Measurements from ENCODE around the gene HOMEZ.

Gene HOMEZ

DNA sequence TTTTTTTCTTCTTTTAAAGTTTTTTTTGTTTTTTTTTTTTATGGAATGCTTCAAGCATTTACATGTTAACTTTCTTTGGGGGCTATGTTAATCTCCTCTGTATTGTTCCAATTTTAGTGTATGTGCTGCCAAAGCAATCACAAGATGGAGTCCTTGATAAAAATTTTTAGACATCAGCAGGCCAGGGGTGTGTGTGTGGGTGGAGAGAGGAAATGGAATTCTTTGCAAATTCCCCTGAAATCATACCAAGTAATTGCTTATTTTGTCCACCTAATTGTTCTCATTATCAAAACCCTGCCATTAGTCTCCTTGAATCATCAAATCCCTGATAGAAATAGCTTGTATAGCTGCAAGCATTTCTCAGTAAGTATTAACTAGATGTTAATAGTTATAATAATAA lies 26.5 kb downstream of the HOMEZ start:
- in situ Hi-C loops (cut with HindIII; ENCODE audit: low pct_ligation_motif_present, low sequenced_read_pairs): no loop called here
- Histone ChIP-seq H3K27me3 (replicated peaks) (peaks cover 4% of the 10 kb centered on the region), H3K4me3 (ENCODE audit: low read depth, low read length) (no peak overlapping the region), H3K27ac (no peak overlapping the region), H3K36me3 (replicated peaks) (no peaks in the 10 kb centered on the region)
- TF ChIP-seq, protein P1, sequence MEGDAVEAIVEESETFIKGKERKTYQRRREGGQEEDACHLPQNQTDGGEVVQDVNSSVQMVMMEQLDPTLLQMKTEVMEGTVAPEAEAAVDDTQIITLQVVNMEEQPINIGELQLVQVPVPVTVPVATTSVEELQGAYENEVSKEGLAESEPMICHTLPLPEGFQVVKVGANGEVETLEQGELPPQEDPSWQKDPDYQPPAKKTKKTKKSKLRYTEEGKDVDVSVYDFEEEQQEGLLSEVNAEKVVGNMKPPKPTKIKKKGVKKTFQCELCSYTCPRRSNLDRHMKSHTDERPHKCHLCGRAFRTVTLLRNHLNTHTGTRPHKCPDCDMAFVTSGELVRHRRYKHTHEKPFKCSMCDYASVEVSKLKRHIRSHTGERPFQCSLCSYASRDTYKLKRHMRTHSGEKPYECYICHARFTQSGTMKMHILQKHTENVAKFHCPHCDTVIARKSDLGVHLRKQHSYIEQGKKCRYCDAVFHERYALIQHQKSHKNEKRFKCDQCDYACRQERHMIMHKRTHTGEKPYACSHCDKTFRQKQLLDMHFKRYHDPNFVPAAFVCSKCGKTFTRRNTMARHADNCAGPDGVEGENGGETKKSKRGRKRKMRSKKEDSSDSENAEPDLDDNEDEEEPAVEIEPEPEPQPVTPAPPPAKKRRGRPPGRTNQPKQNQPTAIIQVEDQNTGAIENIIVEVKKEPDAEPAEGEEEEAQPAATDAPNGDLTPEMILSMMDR (IDR thresholded peaks at IDR 0.05; ENCODE audit: low read depth, low read length, missing control alignments): no peak
- DNase-seq: no peak

DNA sequence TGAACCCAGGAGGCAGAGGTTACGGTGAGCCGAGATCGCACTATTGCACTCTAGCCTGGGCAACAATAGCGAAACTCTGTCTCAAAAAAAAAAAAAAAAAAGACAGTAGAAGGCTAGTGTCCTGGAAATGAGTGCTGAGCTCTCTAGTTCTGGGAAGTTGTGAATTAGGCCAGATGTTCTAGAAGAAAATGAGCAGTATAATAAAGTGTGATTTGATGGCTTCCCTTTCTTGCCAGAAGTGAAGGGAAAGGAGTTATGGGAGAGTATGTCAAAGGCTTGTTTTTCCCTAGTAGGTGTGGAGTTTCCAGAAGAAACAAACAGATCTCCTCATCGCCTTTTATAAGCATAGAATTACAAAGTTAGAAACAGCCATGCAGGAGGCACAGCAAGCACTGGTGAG lies 27.7 kb downstream of the HOMEZ start:
- no peak for DNase-seq
- TF ChIP-seq, protein P1 (IDR thresholded peaks at IDR 0.05; ENCODE audit: low read depth, low read length, missing control alignments): no peak
- Histone ChIP-seq H3K4me3 (ENCODE audit: low read depth, low read length) (no peak overlapping the region), H3K36me3 (replicated peaks) (no peaks in the 10 kb centered on the region), H3K27ac (no peak overlapping the region), H3K27me3 (replicated peaks) (peaks cover 4% of the 10 kb centered on the region)
- in situ Hi-C loops (cut with HindIII; ENCODE audit: low pct_ligation_motif_present, low sequenced_read_pairs): no loop called here

- Histone ChIP-seq H3K4me3 (ENCODE audit: low read depth, low read length) (no peak overlapping the region), H3K27me3 (replicated peaks) (no peaks in the 10 kb centered on the region), H3K27ac (no peak overlapping the region), H3K36me3 (replicated peaks) (no peaks in the 10 kb centered on the region)
- no peak for DNase-seq
- TF ChIP-seq, protein P1 (IDR thresholded peaks at IDR 0.05; ENCODE audit: low read depth, low read length, missing control alignments): no peak
- in situ Hi-C loops (cut with HindIII; ENCODE audit: low pct_ligation_motif_present, low sequenced_read_pairs): no loop called here
These were observed 33.3 kb downstream of the HOMEZ start for GRCh38 chr14:23252420-23253333.

GRCh38 chr14:23252006-23252405 lies 33.9 kb downstream of the HOMEZ start:
- no peak overlapping the region for H3K4me3 ChIP-seq (ENCODE audit: low read depth, low read length)
- H3K36me3 ChIP-seq (replicated peaks): no peaks in the 10 kb centered on the region
- in situ Hi-C loops (cut with HindIII; ENCODE audit: low pct_ligation_motif_present, low sequenced_read_pairs): no loop called here
- H3K27ac ChIP-seq: no peak overlapping the region
- no peaks in the 10 kb centered on the region for H3K27me3 ChIP-seq (replicated peaks)
- TF ChIP-seq, protein P1 (IDR thresholded peaks at IDR 0.05; ENCODE audit: low read depth, low read length, missing control alignments): no peak
- no peak for DNase-seq

DNA sequence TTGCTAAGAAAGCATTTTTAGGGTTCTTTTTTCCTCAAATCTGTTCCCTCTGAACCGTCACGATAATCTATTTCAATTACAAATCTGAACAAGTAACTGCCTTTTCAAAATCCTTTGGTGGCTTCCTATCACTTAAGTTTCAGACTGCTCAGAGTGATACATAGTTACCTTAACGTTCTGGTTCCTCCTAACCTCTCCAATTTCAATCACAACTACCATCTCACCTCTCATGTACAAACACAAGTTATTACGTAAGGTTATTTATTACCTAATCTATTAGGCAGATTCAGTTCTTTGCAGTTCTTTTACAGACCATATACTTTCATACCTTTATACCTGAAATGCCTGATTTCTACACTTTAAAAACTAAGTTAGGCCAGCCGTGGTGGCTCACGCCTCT lies 36.1 kb downstream of the HOMEZ start:
- no peaks in the 10 kb centered on the region for H3K36me3 ChIP-seq (replicated peaks)
- H3K27ac ChIP-seq: no peak overlapping the region
- no peaks in the 10 kb centered on the region for H3K27me3 ChIP-seq (replicated peaks)
- H3K4me3 ChIP-seq (ENCODE audit: low read depth, low read length): no peak overlapping the region
- no peak for DNase-seq
- TF ChIP-seq, protein P1 (IDR thresholded peaks at IDR 0.05; ENCODE audit: low read depth, low read length, missing control alignments): no peak
- in situ Hi-C loops (cut with HindIII; ENCODE audit: low pct_ligation_motif_present, low sequenced_read_pairs): no loop called here
